22Rv1 (cell line): ENCODE results near the gene TMEM151A.

Source experiments
- CTCF ChIP-seq: fragments of 450-650 bp; IDR thresholded peaks from 2 replicates; pipeline ENCODE4 v1.5.1; 2017; ENCODE audit warnings: mild to moderate bottlenecking
- ZFX ChIP-seq: fragments of 450-650 bp; IDR thresholded peaks from 2 replicates; pipeline ENCODE4 v1.6.1; 2017; ENCODE audit warnings: antibody characterized with exemption, borderline replicate concordance

GRCh38 chr11:66299186-66299585 lies 7.5 kb downstream of the TMEM151A start:
- TF ChIP-seq CTCF (no peak), ZFX (no peak)
